GM21423 (cell line): ENCODE results near the gene SPRYD4.
A peak's percentile ranks its signal among the peaks of the same experiment; 100 is the strongest.

Source experiments
- ATAC-seq: cut with Tn5 transposase; IDR thresholded peaks from one replicate; pipeline ENCODE4 v1.9.1; 2021; ENCODE audit warnings: mild to moderate bottlenecking, moderate library complexity; ENCODE audit not compliant: unreplicated experiment

The SPRYD4 gene

DNA sequence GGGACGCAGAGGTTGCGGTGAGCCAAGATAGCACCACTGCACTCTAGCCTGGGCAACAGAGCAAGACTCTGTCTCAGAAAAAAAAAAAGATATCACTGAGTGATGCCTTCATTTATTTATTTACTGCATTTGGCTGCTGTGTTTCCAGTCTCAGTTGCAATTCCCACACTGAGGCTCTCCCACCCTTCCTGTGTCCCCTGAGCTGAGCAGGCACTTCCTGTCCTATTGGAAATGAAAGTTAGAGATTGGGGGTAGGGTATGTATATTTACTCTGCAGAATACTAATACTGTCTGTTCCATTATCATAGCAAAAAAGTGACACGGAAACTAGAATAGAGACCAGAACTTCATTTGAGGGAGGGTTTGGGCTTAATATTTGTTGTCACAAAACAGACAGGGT is 51.7 kb downstream of the SPRYD4 start:
- no peak for ATAC-seq

DNA sequence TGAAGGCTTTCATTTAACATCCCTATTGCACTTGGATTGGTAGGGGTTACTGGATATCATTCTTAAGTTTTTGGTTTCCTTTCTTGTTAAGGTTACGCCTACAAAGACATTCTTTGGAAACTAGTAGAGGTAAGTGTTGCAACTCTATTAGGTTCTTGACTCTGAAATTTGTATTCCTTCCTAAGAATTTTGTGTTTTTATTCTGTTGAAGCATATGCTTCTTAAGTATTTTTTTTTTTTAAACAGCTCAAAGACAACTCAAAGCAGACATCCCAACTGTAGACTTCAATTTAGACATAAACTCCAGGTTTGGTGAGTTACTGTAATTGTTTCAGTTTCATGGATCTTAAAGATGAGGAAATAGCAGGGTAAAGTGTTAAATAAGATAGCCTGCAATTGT is 52.1 kb downstream of the SPRYD4 start:
- no peak for ATAC-seq

DNA sequence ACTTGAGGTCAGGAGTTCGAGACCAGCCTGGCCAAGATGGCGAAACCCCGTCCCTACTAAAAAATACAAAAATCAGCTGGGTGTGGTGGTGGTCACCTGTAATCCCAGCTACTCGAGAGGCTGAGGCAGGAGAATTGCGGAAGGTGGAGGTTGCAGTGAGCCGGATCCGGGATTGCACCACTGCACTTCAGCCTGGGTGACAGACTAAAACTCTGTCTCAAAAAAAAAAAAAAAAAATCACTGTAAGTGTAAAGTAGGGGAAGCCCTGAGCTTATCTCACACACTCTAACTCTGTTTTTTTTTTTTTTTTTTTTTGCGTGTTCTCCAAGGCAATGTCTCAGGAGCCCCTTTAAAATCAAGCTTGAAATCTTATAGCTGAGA is 52.8 kb downstream of the SPRYD4 start:
- no peak for ATAC-seq

DNA sequence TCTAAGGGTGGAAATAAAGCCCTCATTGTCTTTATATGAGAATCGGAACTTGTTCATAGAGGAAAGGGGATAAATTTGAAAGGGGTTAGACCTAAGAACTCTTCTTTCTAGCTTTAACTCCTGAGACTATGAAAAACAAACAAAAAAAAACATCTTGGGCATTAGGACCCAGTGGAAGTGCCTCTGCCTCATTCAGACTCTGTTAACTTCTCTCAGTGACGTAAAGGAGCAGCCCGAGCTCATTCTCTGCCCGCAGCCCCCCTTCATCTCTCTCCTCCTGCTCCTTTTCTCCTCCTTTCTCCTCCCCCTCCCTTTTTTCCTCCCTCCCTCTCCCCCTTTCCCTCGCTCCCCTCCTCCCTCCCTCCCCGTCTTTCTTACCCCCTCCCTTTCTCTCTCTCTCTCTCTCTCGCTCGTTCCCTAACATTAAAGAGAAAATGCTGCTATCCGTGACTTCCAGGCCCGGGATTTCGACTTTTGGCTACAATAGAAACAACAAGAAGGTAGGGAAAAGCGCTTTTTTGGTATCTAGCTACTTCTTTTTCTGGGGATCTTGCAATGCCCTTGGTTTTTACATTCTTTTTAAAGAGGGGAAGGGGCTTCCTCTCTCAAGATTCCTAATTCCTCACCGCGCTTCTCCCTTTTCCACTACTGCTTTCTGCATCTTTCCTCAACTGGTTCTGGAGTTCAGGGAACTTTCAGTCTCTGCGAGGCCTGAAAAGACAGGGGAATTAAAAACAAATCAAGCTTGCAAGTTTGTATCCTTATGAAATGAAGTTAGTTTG is 53.4 kb downstream of the SPRYD4 start, which contains the start of gene RBMS2:
TSS of gene RBMS2 (plus strand) at position 231 of the 782 bp plus-strand sequence. CDS start at position 435, 204 bp downstream.
- peak; percentile 73 for ATAC-seq

DNA sequence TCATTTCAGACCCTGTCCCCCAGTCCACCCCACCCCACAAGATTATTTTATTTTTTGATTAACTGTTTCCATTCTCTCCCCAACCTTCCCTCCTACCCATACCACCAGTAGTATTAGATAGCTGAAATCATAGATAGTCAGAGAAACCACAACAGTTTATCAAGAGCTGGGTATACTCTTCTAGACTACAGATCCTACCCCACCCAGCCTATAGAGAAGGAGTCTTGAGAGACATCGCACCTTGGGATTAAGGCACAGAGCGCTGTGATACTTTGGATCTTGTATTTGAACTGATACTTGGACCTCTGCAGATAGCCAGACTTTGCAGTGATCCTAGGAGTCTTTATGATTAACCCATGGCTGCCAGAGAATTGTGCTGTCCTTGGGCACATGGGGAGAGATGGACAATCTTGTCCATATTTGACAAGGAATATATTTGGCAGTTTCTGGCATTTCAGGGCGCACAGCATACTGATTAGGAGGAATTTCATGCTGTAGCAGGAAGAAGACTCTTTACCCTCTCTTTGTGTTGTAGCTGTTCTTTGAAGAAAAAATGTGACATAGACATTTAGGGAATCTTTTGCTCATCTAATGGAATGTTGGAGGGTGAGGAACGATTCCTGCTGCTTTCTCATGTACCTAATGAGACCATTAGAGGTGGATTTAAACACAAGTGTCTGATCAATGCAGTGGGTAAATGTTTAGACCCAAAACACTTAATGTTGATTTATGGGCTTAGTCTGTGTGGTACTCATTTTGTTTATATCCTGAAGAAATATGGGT is 54.2 kb downstream of the SPRYD4 start:
- ATAC-seq, result no peak

DNA sequence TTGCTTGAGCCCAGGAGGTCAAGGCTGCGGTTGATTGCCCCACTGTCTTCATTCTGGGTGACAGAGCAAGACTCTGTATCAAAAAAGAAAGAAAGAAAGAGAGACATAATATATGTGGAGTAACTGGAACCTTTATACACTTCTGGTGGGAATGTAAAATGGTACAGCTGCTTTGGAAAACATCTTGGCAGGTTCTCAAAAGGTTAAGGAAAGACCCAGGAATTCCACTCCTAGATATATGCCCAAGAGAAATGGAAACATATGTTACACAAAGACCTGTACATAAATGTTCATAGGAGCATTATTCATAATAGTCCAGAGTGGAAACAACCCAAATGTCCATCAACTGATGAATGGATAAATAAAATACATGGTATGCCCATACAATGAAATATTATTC is 60.5 kb downstream of the SPRYD4 start:
- ATAC-seq, result no peak
